Measurements from ENCODE around the gene AKNA.
A peak's percentile ranks its signal among the peaks of the same experiment; 100 is the strongest.

Gene AKNA

GRCh38 chr9:114375386-114376175, 12.2 kb downstream of the AKNA start:
- no peak for DNase-seq

- no peak for DNase-seq
Measured at GRCh38 chr9:114374936-114375335, 12.8 kb downstream of the AKNA start.

GRCh38 chr9:114373960-114374730, 13.6 kb downstream of the AKNA start:
- DNase-seq, result no peak

- DNase-seq, result peak in 1 of 2 donors; percentile 59
Measured at GRCh38 chr9:114372921-114373448, 14.8 kb downstream of the AKNA start.

- no peak for DNase-seq
Measured at GRCh38 chr9:114371973-114372917, 15.5 kb downstream of the AKNA start.

GRCh38 chr9:114371343-114371944, 16.3 kb downstream of the AKNA start:
- no peak for DNase-seq

- DNase-seq, result no peak
Measured at GRCh38 chr9:114370968-114371320, 16.8 kb downstream of the AKNA start.

GRCh38 chr9:114370251-114370967, 17.4 kb downstream of the AKNA start:
- no peak for DNase-seq

GRCh38 chr9:114369216-114370130, 18.3 kb downstream of the AKNA start:
- DNase-seq, result no peak

GRCh38 chr9:114367772-114368569, 19.8 kb downstream of the AKNA start:
- DNase-seq, result no peak

- no peak for DNase-seq
Measured at GRCh38 chr9:114367366-114367765, 20.4 kb downstream of the AKNA start.

- no peak for DNase-seq
Measured at GRCh38 chr9:114366334-114367128, 21.3 kb downstream of the AKNA start.

GRCh38 chr9:114365194-114365593, 22.6 kb downstream of the AKNA start:
- no peak for DNase-seq

GRCh38 chr9:114364134-114365041, 23.4 kb downstream of the AKNA start:
- no peak for DNase-seq

GRCh38 chr9:114363424-114363823, 24.4 kb downstream of the AKNA start:
- DNase-seq, result no peak

- no peak for DNase-seq
Measured at GRCh38 chr9:114362394-114362793, 25.4 kb downstream of the AKNA start.

- no peak for DNase-seq
Measured at GRCh38 chr9:114361542-114361941, 26.2 kb downstream of the AKNA start.

GRCh38 chr9:114359801-114360200, 28.0 kb downstream of the AKNA start:
- no peak for DNase-seq
